NCI-H345 treated with DMSO at 0.1 percent for 48 hours (cell line): Measurements from ENCODE around the gene SSBP1.
"Not testable (repeated sequence)": the region's sequence is repeated elsewhere in the genome, so short reads cannot be mapped to it uniquely, and the experiment has no call there.

ENCODE experiments used
- DNase-seq: peaks from one replicate; lab custom pipeline; 2025; ENCODE audit not compliant: unreplicated experiment; lab: John Stamatoyannopoulos, UW

The SSBP1 gene

DNA sequence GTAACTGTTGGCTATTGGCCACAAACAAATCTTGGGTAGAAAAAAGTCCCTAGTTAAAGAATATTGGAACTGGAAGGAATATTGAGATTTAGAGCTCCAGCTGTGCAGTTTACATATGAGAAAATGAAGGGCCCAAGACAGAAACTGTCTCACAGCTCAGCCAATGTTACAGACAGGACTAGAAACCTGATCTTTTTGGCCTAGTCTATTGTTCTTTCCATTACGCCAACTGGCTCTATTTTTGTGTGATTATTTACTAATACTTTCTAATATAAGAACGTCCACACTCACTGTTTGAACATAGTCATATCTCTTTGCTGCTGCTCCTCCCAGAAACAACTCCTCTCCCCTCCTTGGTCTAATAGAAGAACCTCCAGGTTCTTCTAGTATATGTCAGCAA is 28.8 kb upstream of the SSBP1 start:
- DNase-seq, result no peak

DNA sequence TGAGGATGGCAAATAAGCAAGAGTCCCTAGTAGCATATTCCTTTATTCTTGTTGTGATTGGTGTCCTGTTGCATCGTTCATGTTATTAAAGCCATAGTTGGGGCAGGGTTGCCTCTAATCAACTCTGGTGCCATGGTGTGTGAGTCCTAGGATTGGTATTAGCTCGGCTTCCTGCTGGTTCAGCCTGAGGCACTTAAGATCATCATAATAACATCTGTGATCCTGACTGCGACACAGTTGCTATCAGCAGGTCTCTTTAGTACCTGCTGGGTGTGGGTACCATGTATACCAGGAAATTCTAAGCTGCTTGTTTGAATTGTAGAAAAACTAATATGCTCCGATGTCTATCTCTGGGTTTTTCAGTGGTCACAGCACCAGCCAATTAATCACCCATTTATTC is 28.4 kb upstream of the SSBP1 start:
- no peak for DNase-seq

DNA sequence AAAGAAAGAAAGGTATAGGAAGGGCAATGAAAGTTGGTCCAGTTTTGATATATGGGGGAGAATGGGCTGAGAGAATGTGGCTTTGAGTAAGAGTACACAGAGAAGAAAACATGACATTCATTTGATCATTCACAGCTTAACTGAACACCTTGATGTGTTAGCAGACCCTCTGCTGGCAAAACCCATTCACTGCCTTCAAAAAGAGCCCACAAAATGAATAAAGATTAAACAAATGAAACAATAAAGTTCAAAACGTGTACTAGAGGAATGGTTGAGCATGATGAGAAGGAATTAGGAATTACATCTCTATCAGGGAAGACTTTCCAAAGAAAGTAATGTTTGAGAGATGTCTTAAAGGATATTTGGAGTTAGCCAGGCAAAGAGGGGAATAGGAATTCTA is 27.9 kb upstream of the SSBP1 start:
- DNase-seq, result no peak

DNA sequence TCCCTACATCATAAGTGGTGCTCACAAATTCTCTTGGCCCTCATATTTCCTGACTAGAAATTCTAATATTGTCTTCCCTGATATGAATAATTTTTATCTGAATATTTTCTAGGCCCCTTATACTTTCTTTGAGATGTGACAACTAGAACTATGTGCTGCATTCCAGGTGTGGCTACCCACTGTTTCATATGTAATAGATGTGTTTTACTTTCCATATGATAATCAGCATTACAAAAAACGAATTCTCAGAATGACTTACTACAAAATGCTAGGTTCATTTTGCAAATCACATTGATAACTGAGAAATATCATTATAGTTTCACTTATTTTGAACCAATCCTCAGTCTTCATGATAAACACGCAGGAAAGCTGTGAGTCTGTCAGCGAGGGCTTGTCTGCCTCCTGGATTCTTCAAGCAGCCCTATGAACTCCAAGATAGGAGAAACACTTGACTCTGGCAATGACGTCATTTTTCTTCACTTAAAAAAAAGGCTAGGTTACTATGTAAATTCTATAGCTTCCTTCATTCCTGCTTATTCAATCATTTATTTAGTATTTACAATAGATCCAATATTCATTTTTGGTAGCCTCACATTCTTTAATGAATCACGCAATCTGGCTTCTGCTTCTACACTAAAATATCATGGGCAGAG is 25.4 kb upstream of the SSBP1 start:
- no peak for DNase-seq

DNA sequence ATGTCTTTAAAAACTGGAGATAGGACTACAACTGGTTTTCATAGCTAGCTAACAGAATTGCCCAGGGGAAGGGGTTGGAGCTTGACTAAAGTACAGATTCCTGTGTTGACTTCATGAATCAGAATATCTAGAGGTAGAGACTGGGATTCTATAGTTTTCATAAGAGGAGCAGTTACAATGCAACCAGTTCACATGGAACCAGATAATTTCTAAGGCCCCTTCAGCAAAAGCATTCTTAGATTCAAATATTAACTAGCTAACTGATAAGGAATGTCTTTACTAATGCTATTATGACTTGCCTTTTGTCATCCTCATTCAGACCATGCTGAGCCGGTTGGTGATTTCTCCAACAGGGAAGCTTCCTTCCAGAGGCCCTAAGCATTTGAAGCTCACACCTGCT is 24.3 kb upstream of the SSBP1 start:
- no peak for DNase-seq

DNA sequence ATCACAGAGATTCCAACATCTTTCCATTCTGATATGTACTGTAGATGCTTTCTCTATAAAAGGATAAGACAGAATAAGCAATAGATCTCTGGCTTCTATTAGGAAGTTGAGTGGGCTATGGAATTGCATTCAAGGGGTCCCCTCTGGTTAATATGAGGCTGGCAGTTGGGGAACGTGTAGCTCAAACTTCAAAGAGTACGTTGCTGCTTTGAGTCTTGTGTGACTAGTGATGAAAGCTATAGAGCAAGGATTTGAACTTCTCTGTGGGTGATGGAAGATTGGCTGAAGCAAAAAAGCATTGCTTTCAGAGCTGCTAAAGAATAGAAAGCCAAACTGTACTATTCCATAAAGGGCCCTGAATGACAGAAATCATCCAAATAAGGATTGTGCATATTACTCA is 23.6 kb upstream of the SSBP1 start:
- DNase-seq, result no peak

DNA sequence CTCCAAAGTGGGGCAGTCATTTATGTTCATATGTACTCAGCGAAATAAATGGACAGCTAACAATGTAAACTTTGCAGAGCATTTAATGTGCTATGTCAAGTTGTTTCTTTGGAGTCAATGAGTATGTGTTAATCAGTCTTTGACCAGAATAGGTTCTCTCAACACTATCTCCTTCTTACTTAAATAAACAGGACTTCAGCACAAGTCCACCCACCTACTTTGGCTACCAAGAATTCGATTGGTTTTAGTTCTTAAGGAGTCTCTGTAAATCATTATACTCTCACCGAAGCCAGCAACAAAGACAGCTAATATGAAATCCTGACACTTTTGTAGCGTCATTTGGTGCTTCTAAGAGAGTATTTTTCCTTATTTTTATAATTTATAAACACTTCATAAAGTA is 23.1 kb upstream of the SSBP1 start:
- DNase-seq, result no peak

DNA sequence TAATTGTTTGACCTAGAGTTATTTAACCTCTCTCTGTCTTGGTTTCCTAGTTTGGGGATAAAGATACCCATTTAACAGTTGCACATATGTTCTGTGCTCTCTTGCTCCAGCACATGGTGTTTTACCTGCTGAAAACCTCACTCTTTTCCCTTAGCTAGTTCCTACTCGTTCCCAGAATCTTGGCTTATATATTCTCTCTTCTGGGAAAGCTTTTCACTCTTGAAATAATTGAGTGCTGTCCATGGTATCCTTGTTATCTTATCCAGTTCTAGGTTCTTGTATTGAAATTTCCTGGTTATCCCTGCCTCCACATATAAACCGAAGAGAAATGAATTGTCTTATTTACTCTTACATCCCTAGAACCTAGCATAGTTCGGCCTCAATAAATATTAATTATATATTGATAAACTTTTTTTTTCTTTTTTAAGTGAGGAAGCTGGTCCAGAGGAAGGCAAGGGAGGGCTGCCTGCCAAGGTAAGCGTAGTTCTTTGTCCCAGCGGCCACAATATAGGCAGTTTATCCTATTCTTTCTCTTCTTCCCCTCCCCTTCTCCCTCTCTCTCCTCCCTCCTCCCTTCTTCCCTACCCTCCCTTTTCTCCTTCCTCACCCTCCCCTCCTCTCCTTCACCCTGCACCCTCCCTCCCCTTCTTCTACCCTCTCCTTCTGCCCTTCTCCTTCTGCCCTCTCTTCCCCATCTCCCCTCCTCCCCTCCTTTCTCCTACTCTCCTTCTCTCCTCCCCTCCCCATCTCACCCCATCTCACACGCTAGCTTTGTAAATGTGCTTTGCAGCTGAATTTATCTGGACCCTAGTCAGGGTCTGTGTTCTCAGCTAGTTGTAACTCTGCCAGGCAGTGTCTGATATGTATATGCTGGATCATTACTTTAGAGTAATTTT is 22.1 kb upstream of the SSBP1 start:
- DNase-seq, result no peak

DNA sequence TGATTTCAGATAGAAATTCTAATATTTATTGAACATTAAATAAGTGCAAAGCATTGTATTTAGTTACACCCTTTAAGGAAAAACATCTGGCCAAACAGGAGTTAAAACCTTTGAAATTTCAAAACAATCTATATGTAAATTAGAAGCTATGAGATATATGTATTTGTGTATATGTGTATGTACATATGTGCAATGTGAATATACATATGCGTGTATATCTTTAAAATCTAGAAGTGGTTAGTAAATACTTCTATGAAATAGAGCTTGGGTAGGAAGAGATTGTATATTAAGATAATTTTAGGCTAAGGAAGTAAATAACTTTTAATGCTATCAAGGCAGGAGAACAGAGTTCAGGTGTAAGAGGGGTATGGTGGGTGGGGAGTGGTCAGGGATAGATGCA is 20.7 kb upstream of the SSBP1 start:
- DNase-seq, result no peak

DNA sequence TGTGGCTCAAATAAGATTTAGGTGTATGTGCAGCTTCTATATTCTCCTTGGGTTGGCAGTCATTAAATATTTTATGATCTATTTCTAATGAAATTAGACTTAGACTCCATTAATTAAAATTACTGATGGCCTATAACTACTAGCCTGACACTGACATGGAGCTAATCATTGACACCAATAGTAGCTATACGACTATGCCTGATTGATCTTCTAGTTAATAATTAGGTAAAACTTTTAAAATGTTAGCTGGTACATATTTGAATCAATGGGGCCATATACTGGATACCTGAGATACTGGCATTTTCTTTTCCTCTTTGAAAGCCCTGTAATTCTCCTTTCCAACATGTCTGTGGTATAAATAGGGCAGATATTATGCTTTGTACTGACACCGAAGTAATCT is 15.6 kb upstream of the SSBP1 start:
- no peak for DNase-seq

DNA sequence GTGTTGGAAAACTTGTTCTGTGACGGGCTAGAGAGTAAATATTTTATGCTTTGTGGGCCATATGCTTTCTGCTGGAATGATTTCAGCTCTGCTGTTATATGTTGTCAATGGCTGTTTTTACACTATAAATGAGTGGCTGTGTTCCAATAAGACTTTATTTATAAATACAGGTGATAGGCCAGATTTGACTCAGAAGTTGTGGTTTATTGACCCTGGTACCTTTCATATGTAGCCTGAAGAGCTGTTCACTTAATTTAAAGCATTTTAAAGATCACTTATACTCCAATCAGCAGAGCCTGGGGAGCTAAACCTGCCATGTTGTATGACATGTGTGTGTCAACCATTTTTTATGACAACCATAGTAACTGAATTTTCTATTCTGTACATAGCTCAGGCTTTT is 9.1 kb upstream of the SSBP1 start:
- no peak for DNase-seq

DNA sequence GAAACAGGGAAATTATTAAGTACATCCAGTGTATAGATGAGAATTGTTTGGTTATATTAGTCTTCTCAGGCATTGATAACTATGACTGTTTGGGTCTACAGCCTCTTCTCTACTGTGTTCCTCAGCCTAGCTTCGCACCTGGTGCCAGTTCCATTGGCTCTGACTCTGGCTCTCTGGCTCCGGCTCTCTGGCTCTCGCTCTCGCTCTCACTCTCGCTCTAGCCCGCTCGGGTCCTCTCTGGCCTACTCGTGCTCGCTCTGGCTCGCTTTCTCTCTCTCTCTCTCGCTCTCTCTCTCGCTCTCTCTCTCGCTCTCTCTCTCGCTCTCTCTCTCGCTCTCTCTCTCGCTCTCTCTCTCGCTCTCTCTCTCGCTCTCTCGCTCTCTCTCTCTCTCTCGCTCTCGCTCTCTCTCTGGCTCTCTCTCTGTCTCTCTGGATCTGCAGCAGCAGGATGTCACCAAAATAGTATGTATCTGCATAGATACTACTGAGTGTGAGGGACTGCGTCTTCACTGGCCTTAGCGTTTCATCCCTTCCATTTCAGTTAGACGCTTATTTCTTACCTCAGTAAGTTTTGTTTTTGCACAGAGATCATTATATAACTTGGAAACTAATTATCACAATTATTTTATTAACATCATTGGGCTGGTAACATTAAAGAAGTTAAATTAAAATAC is 6.5 kb upstream of the SSBP1 start:
- DNase-seq, result no peak

DNA sequence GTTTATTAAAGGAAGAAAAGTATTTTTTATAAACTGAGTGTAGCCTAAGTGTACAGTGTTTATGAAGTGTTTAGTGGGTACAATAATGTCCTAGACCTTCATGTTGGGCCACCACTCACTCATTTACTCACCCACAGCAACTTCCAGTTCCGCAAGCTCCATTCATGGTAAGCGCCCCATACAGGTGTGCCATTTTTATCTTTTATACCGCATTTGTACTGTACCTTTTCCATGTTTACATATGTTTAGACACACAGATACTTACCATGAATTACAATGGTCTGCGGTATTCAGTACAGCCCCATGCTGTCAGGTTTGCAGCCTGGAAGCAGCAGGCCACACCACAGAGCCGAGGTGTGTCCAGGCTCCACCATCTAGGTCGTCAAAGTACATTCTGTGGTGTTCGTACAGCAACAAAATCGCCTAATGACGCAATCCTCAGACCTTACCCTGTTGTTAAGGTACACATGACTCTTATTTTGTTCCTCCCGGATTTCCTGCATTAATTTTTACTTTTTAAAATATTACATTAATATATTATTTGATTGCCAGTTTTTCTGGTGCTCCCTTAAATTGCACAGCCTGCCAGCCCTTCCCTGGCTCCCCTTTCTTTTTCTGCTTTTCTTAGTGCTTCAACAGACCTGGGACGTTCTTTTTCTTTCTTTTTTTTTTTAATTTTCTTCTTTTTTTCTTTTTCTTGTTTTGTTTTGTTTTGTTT is 881 bp upstream of the SSBP1 start:
- DNase-seq, result no peak

DNA sequence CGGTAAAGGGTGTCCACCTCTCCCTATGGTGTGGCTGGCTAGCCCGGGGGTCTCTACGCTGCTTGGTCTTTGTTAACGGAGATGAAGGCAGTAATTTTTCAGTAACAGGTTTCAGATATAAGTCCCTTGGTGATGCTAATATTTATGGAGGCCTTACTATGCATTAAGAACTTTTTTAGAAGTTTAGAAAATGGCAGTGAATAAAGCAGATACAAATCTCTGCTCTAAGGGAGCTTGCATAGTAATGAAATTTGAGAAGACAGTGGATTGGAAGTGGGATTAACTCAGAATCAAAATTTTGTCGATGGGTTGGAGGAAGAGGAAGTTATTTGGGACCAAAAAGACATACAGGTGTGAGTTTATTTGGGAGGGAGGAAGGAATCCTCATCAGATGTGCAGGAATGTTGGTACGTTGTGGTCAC is 445 bp downstream of the SSBP1 start:
- DNase-seq, result no peak

DNA sequence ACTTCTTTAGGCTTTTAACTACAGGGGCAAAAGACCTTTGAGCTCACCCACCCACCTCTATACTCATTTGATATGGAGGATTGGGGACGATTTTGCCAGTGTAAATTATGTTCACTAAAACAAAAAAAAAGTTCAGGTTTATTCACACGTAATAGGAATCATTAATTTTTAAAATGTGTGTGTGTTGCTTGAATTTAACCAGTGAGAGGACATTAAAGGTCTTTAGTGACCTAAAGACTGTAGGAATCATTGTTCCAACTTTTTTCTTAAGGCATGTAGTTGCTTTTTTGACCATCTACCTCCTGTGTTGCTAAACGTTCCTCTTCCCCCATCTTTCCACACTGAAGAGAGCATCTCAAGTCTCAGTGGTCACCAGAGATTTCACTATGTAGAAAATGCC is 1.1 kb downstream of the SSBP1 start:
- DNase-seq, result no peak

DNA sequence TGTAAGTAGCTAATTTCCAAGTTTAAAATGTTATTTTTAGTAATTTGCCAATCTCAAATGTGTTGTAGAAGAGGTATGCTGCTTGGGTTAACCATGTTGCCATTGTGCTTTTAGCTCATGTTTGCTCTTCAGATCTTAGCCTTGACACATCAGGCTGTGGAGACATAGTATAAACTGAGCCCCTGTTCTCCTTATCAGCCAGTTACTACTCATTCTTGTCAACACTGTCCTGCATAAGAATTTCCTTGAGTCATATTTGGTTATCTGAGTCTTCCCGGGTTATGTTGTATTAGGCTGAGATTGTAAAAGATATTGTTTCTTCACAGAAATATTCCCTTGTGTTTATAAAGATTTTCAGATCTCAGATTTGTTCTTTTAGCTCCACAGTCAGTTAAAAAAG is 4.1 kb downstream of the SSBP1 start:
- DNase-seq, result no peak

DNA sequence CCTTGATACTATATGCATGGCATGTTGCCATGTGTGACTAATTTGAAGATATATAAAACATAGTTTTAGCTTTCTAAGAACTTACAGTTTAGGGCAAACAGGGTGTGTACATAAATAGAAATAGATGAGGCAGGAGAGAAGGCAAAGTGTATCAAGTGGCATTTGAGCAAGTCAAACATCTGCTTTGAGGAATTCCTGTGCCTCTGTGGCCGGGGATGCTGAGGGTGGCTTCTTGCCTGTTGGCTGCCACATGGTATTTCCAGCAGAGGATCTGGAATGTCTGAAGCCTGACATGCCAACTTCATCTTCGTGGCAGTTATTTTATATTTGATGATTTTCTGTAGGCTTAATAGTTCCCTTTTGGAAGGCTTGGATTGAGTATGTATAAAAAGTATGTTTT is 6.0 kb downstream of the SSBP1 start:
- DNase-seq, result no peak

DNA sequence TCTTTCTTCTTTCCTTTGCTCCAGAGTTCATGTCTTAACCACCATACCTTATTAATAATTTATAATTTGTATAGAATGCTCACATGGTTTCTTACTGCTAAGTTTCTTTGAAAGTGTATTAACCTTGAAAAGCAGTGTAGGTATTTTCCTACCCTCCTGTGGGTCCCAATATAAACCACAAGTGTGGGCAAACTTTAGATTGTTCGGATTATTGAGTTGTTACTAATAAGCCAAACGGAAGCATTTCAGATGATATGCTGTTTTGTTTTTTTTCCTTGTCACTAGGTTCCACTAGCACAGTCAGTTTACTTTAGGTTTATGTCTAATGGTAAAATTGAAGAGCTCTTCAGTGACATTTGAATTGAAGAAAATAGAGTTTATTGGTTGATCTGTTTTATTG is 10.2 kb downstream of the SSBP1 start:
- DNase-seq, result no peak

DNA sequence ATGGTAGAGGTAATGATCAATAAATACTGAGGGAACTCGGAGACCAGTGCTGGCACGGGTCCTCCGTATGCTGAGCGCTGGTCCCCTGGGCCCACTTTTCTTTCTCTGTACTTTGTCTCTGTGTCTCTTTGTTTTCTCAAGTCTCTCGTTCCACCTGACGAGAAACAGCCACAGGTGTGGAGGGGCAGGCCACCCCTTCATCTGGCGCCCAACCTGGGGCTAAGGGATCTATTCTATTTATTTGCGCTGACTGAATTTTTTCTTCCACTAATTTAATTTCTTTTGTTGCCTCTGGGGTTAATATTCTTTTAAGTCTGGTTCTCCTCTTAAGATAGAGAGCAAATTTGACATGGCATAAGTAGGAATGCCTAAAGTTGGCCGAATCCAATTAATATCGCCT is 13.7 kb downstream of the SSBP1 start:
- DNase-seq, result not testable (repeated sequence)

DNA sequence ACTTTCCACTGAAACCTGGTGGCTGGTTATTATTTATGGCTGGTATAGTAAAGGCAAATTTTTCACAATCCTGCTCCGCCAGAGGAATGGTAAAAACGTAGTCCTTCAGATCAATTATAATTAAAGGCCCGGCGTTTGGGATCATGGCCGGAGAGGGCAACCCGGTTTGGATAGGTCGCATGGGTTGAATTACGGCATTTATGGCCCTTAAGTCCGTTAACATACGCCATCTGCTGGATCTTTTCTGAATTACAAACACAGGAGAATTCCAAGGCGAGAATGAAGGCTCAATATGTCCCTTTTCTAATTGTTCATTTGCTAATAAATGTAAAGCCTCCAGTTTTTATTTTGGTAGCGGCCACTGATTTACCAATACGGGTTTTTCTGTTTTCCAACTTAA is 14.5 kb downstream of the SSBP1 start:
- no peak for DNase-seq

DNA sequence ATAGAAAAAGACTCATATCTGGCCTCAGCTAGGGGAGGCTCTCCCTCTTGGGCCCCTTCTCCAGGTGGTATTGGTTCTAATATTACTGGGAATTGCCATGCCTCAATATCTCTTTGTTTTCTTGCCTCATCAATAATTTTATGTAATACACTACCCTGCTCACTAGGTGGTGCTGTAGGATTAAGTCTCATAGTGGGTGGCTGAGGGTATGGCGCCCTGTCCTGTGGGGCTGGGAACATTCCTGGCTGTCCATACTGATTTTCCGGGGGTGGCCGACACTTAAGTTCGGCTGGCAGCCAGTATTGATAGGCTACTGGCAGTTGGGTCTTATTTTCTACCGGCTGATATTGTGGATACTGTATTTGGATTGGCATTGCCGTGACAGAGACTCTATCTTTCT is 16.8 kb downstream of the SSBP1 start:
- no peak for DNase-seq

DNA sequence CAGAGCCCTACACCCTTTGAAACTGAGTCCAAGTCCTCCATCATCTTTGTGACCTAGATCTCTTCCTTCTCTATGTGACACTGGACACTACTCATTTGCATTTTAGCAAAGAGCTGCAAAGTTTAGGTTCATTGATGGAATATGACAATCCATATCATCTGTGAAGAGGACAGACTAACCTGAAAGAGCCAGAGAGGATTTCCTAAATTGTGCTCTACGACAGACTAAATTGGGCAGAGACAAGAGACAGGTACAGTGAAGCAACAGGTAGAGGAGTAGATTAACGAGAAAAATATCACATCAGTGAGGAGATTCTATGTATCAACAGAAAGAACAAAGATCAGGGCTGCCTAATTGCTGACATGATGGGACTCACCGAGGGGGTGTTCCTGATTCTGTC is 25.6 kb downstream of the SSBP1 start, which contains the start of gene TAS2R3:
Gene TAS2R3, plus strand, starts transcription at position 301 of the 400 bp plus-strand sequence. Its CDS starts 62 bp downstream, at position 363.
- DNase-seq, result no peak
